Measurements from ENCODE around the gene MPV17. TPM values are rescaled to one million over a fixed set of nuclear protein-coding genes. Genes with fewer than 3 reads are reported as not detected.

The MPV17 gene
- total and polyA plus RNA-seq, 2 of the 13 experiments (the other 11 are each of a cell fraction or from before 2014, with no cell fraction given): 48.9 to 129 TPM

- peak; percentile 6 for TF ChIP-seq XRCC5 (optimal IDR thresholded peaks at IDR 0.05; ENCODE audit: low read length)
- TF ChIP-seq ZBTB40 (IDR thresholded peaks at IDR 0.05): no peak
- 0 out of 2 replicates have a peak, but pooled peaks have one; percentile 28 for TF ChIP-seq ZBTB40 (CRISPR knock-in tag; IDR thresholded peaks at IDR 0.05)
- TF ChIP-seq CBX2 (IDR thresholded peaks at IDR 0.05; ENCODE audit: low read depth, low read length): no peak
- peak; percentile 81; the same call in 1 of the 2 replicates for TF ChIP-seq CBX2 (CRISPR knock-in tag; IDR thresholded peaks at IDR 0.05; ENCODE audit: low read depth)
- TF ChIP-seq PATZ1 (CRISPR knock-in tag; IDR thresholded peaks at IDR 0.05): peak; percentile 3; the same call in 1 of the 2 replicates
- TF ChIP-seq ZNF230 (CRISPR knock-in tag; IDR thresholded peaks at IDR 0.05): no peak
- TF ChIP-seq ZNF772 (CRISPR knock-in tag; IDR thresholded peaks at IDR 0.05): peak; percentile 49; the same call in 1 of the 2 replicates
- peak; percentile 95 for TF ChIP-seq ZNF777 (CRISPR knock-in tag; IDR thresholded peaks at IDR 0.05)
- TF ChIP-seq AHDC1 (CRISPR knock-in tag; IDR thresholded peaks at IDR 0.05; ENCODE audit: borderline replicate concordance): peak; percentile 29; the same call in 1 of the 2 replicates
- TF ChIP-seq ZNF768 (CRISPR knock-in tag; IDR thresholded peaks at IDR 0.05): 0 out of 2 replicates have a peak, but pooled peaks have one; percentile 41
Measured at GRCh38 chr2:27262379-27263286, 60.3 kb downstream of the MPV17 start, which contains the start of gene SLC30A3 (continued).

All from HepG2 (cell line).